SW 1271 (cell line): Measurements from ENCODE around the gene LIFR.

ENCODE experiments used
- DNase-seq, 2 experiments: peaks; one replicate each; lab custom pipeline; 2025; lab: John Stamatoyannopoulos, UW

Gene LIFR

GRCh38 chr5:38548064-38548759 lies 8.2 kb downstream of the LIFR start:
- DNase-seq, result no peak

DNA sequence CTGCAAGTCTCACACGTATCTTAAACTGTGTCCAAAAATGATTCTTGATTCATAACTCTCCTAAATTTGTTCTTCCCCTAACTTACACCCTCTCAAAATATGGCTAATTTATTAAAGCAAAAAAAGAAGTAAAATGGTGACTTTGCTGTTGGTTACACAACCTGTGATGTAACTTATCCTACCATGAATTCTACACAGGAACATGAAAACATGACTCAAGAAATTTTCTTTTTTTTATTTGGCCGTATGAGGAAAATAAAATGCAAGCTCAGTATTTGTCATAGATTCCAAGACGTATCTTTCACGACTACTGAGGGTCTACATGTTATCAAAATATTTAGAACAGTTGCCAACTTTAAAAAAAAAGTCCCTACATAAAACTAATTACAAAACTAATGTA lies 9.2 kb downstream of the LIFR start:
- no peak for DNase-seq

DNA sequence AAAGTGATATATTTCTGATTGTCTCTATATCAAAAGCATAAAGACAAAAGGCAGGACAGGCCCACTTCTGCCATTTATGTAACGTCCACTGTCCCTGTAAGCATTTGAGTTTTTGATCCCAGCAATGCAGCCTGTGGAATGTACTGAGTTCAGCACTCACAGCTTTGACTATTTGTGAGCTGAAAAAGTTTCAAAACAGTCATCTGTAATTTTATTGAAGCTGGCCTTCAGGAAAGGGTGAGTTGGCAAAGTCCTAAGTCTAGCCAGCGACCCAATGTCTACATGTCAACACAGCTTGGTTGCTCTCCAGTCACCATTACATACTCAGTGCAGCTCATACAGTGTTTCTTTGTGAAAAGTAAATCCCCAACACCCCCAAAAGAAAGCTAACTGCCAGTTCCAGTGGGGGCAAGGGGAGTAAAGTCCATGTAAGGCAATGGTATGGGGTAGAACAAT lies 9.7 kb downstream of the LIFR start:
- DNase-seq, result no peak

- no peak for DNase-seq
Measured at GRCh38 chr5:38543886-38544285, 12.6 kb downstream of the LIFR start.

DNA sequence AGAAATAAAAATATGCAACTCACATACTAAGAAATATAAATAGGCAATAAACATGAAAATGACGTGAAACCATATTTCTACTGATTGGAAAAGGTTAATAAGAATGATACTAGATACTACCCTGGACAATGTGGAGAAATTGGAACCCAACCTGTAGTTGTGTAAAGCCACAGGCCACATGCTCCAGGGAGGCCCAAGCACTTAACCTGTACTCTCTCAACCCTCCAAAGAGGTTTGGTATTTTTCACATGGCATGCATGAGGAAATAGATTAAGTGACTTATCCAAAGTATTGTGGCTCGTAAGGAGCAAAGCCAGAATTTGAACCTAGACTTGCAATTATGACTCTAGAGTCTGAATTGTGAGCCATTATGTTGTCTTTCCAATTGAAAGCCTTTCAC lies 13.4 kb downstream of the LIFR start:
- no peak for DNase-seq

DNA sequence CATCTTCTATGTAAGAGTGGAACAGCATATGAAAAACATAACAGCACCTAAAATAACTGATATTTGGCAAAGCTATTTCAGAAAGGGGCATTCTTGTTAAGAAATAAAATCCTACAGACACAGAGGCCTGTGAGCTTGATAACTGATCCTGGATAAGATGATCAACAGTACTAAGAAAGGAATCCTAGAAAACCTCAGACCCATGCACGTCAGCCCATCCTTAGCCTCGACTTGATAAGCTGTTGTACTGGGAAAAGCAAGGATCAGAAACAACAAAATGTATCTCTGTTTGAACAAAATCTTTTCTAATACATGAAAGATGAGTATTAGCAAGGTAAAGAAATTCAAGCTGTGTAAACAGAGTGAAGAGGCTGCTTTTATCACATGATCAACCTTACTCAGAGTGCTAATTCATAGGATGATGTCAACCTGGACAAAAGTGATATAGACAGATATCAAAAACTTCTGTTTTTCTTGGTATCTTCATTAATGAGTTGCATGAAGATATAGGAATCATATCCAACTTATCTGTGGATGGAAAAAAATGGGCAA lies 15.2 kb downstream of the LIFR start:
- DNase-seq, result no peak

DNA sequence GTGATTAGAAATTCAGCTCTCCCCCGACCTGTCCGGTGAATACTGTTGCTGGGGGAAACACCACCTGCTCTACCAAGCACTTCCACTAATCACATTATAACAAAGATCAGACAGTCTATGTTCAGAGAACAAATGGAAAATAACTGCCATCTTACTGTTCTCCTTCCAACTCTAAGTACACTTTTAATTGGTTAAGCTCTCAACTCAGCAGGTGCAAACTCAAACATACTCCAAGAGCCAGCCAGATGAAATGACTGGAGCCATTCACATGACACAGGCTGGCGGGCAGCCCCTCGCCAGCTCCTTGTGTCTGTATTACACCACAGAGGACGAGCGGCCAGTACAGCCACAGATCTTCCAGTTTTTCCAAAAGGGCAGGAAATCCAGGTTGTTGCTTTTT lies 16.1 kb downstream of the LIFR start:
- no peak for DNase-seq

DNA sequence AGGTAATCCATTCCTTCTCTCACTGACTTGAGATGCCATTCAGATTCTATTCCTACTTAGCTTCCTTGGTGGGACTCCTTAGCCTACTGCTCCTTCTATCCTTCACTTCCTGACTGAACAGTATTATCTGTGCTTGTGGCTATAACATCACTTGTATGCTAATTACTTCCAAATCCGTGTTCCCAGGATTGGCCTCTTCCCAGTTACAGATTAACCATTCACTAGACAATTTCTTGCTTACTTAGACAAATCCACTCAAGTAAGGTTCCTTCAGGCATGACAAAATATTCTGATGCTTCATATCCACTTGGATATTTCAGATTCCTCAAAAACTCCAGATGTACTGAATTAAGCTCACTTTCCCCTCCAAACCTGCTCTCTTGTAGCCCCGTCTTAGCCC lies 18.3 kb downstream of the LIFR start:
- no peak for DNase-seq

- no peak for DNase-seq
Measured at GRCh38 chr5:38537505-38537904, 18.9 kb downstream of the LIFR start.

DNA sequence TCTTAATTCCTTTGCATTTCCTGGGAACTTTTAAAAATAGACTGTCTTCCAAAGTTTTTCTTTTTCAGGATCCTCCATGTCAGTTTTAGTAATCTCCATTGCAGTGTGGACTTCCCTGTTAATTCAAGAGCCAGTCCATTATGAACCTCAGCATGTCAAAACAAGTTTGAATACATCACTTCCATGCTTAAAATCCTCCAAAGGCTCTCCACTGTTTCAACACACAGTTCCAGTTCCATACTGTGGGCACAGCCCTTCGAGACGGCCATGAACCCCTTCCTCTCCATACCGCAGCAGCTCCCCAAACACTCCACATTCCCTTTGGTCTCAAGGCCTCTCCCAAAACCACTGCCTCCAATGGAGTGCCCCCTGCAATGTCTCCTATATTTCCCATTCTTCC lies 19.5 kb downstream of the LIFR start:
- no peak for DNase-seq

GRCh38 chr5:38535845-38536244 lies 20.6 kb downstream of the LIFR start:
- DNase-seq, result no peak

DNA sequence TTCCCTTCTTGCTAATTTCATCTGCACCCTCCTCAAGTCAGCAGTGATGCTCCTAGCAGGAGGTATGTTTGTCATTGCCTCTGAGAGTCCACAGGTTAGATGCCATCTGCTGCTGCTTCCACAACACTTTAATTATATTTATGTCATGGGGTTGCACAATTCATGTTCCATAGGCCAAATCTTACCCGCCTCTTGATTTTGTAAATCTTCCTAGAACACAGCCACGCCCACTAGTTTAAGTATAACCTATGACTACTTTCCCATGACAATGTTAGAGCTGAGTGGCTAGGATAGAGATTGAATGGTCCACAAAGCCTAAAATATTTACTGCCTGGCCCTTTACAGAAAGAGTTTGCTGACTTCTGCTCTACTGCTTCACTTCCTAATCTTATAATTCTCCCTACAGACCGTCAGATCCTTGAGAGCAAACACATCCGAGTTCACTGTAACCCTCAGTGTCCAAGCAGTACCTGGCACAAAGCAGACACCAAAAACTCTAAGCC lies 21.1 kb downstream of the LIFR start:
- no peak for DNase-seq

DNA sequence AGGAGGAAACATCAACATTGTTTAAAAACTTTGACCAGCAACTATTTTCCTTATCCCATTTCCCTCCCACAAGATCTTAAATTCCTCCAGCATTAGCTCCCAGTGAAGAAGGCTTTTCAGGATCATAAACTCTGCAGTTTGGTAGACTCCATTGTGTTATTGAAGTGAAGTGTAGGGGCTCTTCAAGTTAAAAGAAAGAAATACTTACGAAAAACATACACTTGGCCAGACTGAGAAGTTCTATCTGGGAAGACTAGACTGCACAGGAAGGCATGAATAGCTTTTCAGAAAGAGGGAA lies 22.3 kb downstream of the LIFR start:
- DNase-seq, result no peak

- DNase-seq, result no peak
Measured at GRCh38 chr5:38533286-38534155, 22.9 kb downstream of the LIFR start.

DNA sequence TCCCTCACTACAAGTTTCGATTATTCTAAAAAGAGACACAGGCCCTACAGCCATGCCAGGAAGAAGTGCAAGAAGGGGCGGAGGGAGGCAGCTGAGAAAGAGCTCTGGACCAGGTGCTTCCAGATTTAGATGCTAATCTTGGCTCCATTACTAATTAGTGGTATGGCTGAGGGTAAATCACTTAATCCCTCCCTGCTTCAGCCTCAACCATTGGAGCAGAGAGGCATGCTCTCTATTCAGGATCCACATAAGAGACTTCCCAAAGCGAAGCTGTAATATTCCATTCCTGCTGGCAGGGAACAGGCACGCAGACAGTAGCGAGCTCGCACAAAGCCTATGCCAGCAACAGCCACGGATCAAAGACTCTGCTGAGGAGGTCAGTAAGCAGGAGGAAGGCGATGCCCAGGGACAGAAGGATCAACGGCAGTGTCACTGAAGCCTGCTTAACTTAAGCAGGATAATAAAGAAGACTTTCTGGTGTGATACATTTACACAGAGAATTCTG lies 24.2 kb downstream of the LIFR start:
- DNase-seq, result no peak

- no peak for DNase-seq
Measured at GRCh38 chr5:38531518-38531917, 24.9 kb downstream of the LIFR start.

DNA sequence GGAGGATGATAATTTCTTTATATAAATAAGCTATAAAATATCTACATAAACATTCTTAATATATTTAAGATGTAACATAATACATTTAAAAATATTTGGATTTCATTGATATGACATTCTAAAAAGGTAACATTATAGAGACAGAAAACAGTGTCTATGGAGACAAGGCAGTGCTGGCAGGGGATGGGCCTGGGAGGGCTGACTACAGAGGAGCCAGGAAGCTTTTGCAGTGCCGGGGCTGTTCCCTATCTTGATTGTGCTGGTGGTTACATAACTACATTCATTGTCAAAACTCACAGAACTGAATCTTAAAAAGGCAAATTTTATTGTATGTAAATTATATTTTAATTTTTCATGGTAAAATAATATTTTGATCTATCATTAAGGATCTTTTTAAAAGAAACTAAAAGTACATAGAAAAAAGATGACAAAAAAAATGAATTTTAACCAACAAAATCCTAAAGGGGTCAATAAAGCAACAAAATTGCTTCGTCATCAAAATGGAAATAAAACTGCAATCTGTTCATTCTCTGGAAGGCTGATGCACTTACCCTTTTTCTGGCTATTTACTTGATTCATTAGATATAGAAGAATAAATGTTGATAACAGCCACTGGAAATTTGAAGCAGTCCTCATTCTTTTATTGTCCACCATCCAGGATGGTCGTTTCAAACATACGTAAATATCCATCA lies 26.3 kb downstream of the LIFR start:
- no peak for DNase-seq

DNA sequence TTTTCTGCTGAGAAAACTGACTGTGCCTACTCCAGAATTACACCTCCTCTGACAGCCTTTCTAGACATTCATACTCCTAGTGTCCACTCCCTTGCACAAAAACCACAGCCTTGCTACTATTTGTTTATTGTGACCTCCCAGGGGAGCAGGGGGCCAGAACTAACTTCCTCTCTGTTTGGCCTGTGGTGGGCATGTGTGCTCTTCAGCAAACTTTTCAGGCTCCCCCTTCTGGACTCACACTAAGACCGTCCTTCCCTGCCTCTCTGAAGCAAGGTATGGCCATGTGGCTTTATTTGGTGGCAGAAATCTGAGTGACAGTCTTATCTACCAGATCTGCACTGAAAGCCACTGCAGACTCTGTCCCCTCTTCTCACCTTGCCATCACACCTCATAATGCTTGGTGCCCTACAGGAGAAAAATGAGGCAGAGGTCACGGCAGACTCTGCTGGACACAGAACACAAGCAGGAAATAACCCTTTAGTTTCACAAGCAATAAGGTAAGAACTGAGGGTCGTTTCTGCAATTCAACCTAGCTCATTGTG lies 28.2 kb downstream of the LIFR start:
- no peak for DNase-seq

GRCh38 chr5:38527475-38527874 lies 29.0 kb downstream of the LIFR start:
- no peak for DNase-seq

DNA sequence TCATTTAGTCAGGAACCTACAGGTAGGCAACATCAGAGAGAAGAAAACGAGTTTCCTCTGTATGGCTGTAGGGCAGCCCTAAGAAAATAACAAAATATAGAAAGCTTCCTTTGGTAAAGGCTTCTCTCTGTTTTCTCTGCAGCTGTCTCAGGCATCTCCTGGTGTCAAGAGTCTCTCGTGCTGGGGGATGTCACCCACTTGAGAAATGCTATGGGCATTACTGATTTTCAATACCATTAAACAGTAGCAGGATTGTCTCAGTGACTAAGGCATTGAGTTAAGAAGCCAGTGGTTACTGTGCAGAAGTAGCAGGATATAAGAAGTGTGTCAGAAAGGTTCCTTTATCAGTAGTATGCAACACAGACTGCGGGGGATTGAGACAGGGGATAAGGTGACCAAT lies 32.4 kb downstream of the LIFR start:
- DNase-seq, result no peak

- DNase-seq, result no peak
Measured at GRCh38 chr5:38519476-38519875, 37.0 kb downstream of the LIFR start.

- DNase-seq, result no peak
Measured at GRCh38 chr5:38518341-38518740, 38.1 kb downstream of the LIFR start.
